Measurements from ENCODE around the gene ATG14. TPM values are rescaled to one million over a fixed set of nuclear protein-coding genes. Genes with fewer than 3 reads are reported as not detected.

The ATG14 gene
- total RNA-seq, 1 donor from 2014 or later, result 28.8 TPM

GRCh38 chr14:55349565-55349964 lies 62.1 kb downstream of the ATG14 start:
- TF ChIP-seq CTCF (IDR thresholded peaks at IDR 0.05), result no peak
- no peak for TF ChIP-seq EZH2phosphoT487 (IDR thresholded peaks at IDR 0.05)
- TF ChIP-seq EZH2 (IDR thresholded peaks at IDR 0.05), result no peak
- no peak overlapping the region for H3K27ac ChIP-seq
- peaks cover 13% of the 10 kb centered on the region for H4K20me1 ChIP-seq (ENCODE audit: low read depth)
- H3K9me3 Mint-ChIP-seq, result no peaks in the 10 kb centered on the region
- H3K27me3 Mint-ChIP-seq (ENCODE audit: insufficient read depth, low read depth), result no peaks in the 10 kb centered on the region
- H3K4me3 ChIP-seq, result no peak overlapping the region
- H3K36me3 ChIP-seq, result no peaks in the 10 kb centered on the region
- no peak for DNase-seq (ENCODE audit: low spot score)
- no peaks in the 10 kb centered on the region for H3K4me1 ChIP-seq
- peaks cover 14% of the 10 kb centered on the region for H3K4me1 Mint-ChIP-seq
- no peak overlapping the region for H2AFZ ChIP-seq (replicated peaks)
- H3K4me3 Mint-ChIP-seq, result no peak overlapping the region
- H3K79me2 ChIP-seq (ENCODE audit: low read depth), result peaks cover 5% of the 10 kb centered on the region
- no peaks in the 10 kb centered on the region for H3K9me3 ChIP-seq (ENCODE audit: low read depth)
- H3F3A ChIP-seq (ENCODE audit: low read depth), result peaks cover 9% of the 10 kb centered on the region
- no peak overlapping the region for H3K9ac ChIP-seq
- no peaks in the 10 kb centered on the region for H3K27me3 ChIP-seq
- no peak overlapping the region for H3K4me2 ChIP-seq
- peak overlapping the region; percentile 54 for H3K27ac Mint-ChIP-seq
- H3K36me3 Mint-ChIP-seq, result peaks cover 4% of the 10 kb centered on the region

- no peaks in the 10 kb centered on the region for H3K27me3 Mint-ChIP-seq (ENCODE audit: insufficient read depth, low read depth)
- no peak overlapping the region for H3K4me3 Mint-ChIP-seq
- H3K79me2 ChIP-seq (ENCODE audit: low read depth), result peaks cover 9% of the 10 kb centered on the region
- peaks cover 17% of the 10 kb centered on the region for H4K20me1 ChIP-seq (ENCODE audit: low read depth)
- H3K27ac Mint-ChIP-seq, result no peak overlapping the region
- no peaks in the 10 kb centered on the region for H3K36me3 ChIP-seq
- peaks cover 4% of the 10 kb centered on the region for H3K36me3 Mint-ChIP-seq
- H3K4me1 Mint-ChIP-seq, result peaks cover 14% of the 10 kb centered on the region
- no peak for TF ChIP-seq EZH2phosphoT487 (IDR thresholded peaks at IDR 0.05)
- TF ChIP-seq EZH2 (IDR thresholded peaks at IDR 0.05), result no peak
- TF ChIP-seq CTCF (IDR thresholded peaks at IDR 0.05), result no peak
- no peak overlapping the region for H3K4me2 ChIP-seq
- no peaks in the 10 kb centered on the region for H3K9me3 ChIP-seq (ENCODE audit: low read depth)
- H3F3A ChIP-seq (ENCODE audit: low read depth), result peaks cover 4% of the 10 kb centered on the region
- no peak overlapping the region for H3K4me3 ChIP-seq
- no peak overlapping the region for H3K27ac ChIP-seq
- H3K9me3 Mint-ChIP-seq, result no peaks in the 10 kb centered on the region
- no peak for DNase-seq (ENCODE audit: low spot score)
- H3K4me1 ChIP-seq, result no peaks in the 10 kb centered on the region
- no peaks in the 10 kb centered on the region for H3K27me3 ChIP-seq
- no peak overlapping the region for H2AFZ ChIP-seq (replicated peaks)
- H3K9ac ChIP-seq, result no peak overlapping the region
Measured at GRCh38 chr14:55348766-55349453, 62.7 kb downstream of the ATG14 start.

GRCh38 chr14:55347748-55348147 lies 63.9 kb downstream of the ATG14 start:
- H3K4me3 Mint-ChIP-seq, result no peak overlapping the region
- H3K27ac ChIP-seq, result no peak overlapping the region
- H3K9ac ChIP-seq, result no peak overlapping the region
- peaks cover 16% of the 10 kb centered on the region for H3K79me2 ChIP-seq (ENCODE audit: low read depth)
- H3K27me3 Mint-ChIP-seq (ENCODE audit: insufficient read depth, low read depth), result no peaks in the 10 kb centered on the region
- H3K4me2 ChIP-seq, result no peak overlapping the region
- H3K4me3 ChIP-seq, result no peak overlapping the region
- peaks cover 14% of the 10 kb centered on the region for H3K4me1 Mint-ChIP-seq
- no peaks in the 10 kb centered on the region for H3K9me3 ChIP-seq (ENCODE audit: low read depth)
- no peaks in the 10 kb centered on the region for H3K9me3 Mint-ChIP-seq
- H3K27ac Mint-ChIP-seq, result no peak overlapping the region
- no peak overlapping the region for H2AFZ ChIP-seq (replicated peaks)
- H4K20me1 ChIP-seq (ENCODE audit: low read depth), result peaks cover 19% of the 10 kb centered on the region
- H3K4me1 ChIP-seq, result no peaks in the 10 kb centered on the region
- no peaks in the 10 kb centered on the region for H3K36me3 ChIP-seq
- DNase-seq (ENCODE audit: low spot score), result no peak
- H3K36me3 Mint-ChIP-seq, result peaks cover 4% of the 10 kb centered on the region
- no peak for TF ChIP-seq EZH2phosphoT487 (IDR thresholded peaks at IDR 0.05)
- no peak for TF ChIP-seq CTCF (IDR thresholded peaks at IDR 0.05)
- TF ChIP-seq EZH2 (IDR thresholded peaks at IDR 0.05), result no peak
- H3K27me3 ChIP-seq, result no peaks in the 10 kb centered on the region
- no peaks in the 10 kb centered on the region for H3F3A ChIP-seq (ENCODE audit: low read depth)
